Coronary artery (tissue), 2 donors: ENCODE measurements around the gene INSC.
A peak's percentile ranks its signal among the peaks of the same experiment; 100 is the strongest.

ENCODE experiments used
- DNase-seq: peaks from one replicate; pipeline ENCODE4 v3.0.0-alpha.2; 2017; ENCODE audit warnings: low spot score
- H3K27ac ChIP-seq, 2 donors: fragments of 200-600 bp; sonication (generic); one replicate each; pipeline ENCODE4 v1.5.1; 2016 to 2019
- H3K4me3 ChIP-seq: fragments of 200-600 bp; sonication (generic); 2 replicates; pipeline ENCODE4 v1.5.1; 2016; ENCODE audit warnings: mild to moderate bottlenecking, moderate library complexity
- TF ChIP-seq, protein P1 (sequence below): fragments of 200-600 bp; sonication (generic); IDR thresholded peaks from one replicate; pipeline ENCODE4 v1.5.1; 2019; ENCODE audit warnings: antibody characterized with exemption

INSC gene

DNA sequence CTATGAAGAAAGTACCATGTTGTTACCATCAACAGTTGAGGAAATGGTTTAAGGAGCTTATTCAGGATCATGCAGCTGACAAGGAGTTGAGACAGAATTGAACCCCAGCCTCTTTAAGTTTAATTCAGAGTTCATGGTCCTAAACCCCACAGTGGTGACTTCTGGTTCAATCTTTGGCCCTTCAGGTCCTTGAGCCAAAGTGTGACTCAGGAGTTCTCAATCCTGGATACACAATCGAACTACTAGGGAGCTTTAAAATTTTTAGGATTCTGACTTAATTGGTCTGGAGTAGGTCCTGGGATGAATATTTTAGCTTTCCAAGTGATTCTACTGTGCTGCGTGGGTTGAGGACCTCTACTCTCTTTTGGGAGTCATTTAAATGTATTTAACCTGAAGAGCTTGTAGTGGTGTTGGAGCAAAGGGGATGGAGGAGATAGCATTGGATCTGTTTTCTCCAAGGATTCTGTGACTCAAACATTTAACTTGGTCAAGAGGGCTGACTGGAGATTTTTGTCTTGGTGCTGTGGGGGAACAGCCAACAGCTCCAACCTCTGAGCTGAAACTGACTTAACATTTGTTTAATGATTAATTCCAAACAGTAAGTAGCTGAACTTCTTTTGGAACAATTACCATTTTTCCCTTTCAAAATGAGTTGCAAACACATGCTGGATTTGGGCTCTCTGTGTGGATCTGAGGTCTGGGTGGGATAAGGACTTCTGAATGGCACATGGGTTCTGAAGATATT is 80.1 kb downstream of the INSC start:
- Histone ChIP-seq H3K4me3 (no peak overlapping the region), H3K27ac (no peak overlapping the region)
- TF ChIP-seq, protein P1, sequence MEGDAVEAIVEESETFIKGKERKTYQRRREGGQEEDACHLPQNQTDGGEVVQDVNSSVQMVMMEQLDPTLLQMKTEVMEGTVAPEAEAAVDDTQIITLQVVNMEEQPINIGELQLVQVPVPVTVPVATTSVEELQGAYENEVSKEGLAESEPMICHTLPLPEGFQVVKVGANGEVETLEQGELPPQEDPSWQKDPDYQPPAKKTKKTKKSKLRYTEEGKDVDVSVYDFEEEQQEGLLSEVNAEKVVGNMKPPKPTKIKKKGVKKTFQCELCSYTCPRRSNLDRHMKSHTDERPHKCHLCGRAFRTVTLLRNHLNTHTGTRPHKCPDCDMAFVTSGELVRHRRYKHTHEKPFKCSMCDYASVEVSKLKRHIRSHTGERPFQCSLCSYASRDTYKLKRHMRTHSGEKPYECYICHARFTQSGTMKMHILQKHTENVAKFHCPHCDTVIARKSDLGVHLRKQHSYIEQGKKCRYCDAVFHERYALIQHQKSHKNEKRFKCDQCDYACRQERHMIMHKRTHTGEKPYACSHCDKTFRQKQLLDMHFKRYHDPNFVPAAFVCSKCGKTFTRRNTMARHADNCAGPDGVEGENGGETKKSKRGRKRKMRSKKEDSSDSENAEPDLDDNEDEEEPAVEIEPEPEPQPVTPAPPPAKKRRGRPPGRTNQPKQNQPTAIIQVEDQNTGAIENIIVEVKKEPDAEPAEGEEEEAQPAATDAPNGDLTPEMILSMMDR, result no peak
- DNase-seq, result no peak

- Histone ChIP-seq H3K27ac (no peak overlapping the region), H3K4me3 (no peak overlapping the region)
- no peak for DNase-seq
- TF ChIP-seq, protein P1, result no peak
Measured at GRCh38 chr11:15195454-15196200, 80.9 kb downstream of the INSC start.

- no peak overlapping the region for H3K27ac ChIP-seq
- H3K4me3 ChIP-seq, result no peak overlapping the region
- TF ChIP-seq, protein P1, result no peak
- DNase-seq, result no peak
Measured at GRCh38 chr11:15196704-15197103, 82.0 kb downstream of the INSC start.

GRCh38 chr11:15197696-15198095 is 83.0 kb downstream of the INSC start:
- TF ChIP-seq, protein P1, result no peak
- Histone ChIP-seq H3K27ac (no peak overlapping the region), H3K4me3 (no peak overlapping the region)
- DNase-seq, result no peak

DNA sequence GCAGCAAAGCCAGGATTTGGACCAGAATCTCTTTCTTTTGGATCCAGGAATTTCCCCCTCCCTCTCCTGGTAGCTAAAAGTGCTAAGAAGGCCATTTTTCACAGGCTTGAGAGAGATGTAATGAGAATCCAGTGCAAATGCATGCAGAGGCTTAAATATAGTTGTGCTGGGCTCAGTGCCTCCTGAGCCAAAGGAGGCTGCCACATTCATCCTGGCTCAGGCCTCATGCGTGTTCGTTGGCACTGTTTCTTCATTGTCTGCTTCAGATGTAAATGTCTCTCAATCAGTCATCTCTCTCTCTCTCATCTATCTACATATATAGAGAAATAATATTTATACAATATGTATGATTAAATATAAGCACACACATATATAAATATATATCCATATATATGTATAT is 83.6 kb downstream of the INSC start:
- H3K27ac ChIP-seq, result no peak overlapping the region
- TF ChIP-seq, protein P1, result no peak
- H3K4me3 ChIP-seq, result no peak overlapping the region
- DNase-seq, result no peak

DNA sequence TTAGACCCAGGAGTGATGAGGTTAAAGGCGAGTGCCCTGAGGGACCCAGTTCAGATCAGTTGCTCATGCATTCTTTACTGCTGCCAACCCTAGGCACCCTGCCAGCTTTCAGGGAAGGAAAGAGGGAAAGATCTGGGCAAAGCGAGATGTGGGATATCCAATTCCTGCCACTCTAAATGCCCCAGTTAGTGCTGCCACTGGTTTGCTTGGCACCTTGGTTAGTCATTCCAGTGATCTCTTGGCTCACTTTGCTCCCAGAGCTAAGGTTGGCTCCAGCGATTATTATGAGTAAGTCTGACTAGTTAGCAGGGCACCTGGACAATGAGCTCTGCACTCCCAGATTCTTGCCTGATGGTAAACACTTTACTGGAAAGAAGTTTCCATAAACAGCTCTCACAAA is 85.0 kb downstream of the INSC start:
- no peak for DNase-seq
- Histone ChIP-seq H3K27ac (peak overlapping the region; percentile 26 to 37), H3K4me3 (no peak overlapping the region)
- TF ChIP-seq, protein P1, result no peak

DNA sequence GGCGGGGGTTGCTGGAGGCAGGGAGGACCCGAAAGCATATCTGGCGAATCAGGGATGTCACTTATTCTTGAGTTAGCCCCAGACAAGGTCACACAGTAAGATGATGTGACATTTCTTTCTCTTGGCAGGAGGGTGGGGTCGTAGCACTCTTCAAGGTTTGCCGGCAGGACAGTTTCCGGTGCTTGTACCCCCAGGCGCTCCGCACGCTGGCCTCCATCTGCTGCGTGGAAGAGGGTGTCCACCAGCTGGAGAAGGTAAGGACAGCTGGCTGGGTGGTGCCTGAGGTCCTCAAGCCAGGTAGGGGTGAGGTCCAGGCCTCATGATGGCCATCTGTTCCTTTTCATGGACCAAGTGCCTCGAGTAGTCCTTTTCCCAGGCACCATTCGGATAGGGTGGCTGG is 86.0 kb downstream of the INSC start:
- TF ChIP-seq, protein P1, result no peak
- Histone ChIP-seq H3K27ac (peak overlapping the region in 1 of 2 donors; percentile 26), H3K4me3 (no peak overlapping the region)
- DNase-seq, result no peak
